ENCODE measurements around the gene ZDHHC18.
A peak's percentile ranks its signal among the peaks of the same experiment; 100 is the strongest.
"Not testable (repeated sequence)": the region's sequence is repeated elsewhere in the genome, so short reads cannot be mapped to it uniquely, and the experiment has no call there.

Gene ZDHHC18

DNA sequence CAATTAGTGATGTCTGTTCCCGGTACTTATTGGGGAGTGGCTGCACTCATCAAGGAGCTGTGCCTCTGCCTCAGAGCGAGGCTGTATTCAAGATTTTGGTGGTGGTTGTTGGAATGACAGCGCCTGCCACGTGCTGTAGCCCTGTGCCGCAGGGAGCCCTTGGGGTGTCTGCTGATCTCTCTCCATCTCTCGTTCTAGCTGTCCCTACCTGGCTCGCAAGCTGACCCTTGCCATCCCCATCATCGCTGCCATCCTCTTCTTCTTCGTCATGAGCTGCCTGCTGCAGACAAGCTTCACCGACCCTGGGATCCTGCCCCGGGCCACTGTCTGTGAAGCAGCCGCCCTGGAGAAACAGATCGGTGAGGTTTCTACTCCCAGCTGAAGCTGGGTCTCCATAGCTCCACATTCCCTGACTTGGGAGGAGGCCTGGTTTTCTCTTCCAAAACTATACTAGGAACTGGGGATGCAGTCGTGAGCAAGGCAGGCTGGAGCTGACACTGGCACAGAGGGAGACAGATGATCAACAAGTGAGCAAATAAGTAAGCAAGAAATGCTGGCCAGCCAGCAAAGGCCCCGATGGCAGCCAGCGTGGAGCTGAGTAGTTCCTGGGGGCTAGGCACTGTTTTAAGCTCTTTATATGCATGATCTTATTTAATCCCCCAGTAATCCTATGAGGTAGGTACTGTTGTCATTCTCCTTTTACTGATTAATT lies 5.9 kb downstream of the ZDHHC18 start:
- DNase-seq (ENCODE audit: low spot score): no peak

DNA sequence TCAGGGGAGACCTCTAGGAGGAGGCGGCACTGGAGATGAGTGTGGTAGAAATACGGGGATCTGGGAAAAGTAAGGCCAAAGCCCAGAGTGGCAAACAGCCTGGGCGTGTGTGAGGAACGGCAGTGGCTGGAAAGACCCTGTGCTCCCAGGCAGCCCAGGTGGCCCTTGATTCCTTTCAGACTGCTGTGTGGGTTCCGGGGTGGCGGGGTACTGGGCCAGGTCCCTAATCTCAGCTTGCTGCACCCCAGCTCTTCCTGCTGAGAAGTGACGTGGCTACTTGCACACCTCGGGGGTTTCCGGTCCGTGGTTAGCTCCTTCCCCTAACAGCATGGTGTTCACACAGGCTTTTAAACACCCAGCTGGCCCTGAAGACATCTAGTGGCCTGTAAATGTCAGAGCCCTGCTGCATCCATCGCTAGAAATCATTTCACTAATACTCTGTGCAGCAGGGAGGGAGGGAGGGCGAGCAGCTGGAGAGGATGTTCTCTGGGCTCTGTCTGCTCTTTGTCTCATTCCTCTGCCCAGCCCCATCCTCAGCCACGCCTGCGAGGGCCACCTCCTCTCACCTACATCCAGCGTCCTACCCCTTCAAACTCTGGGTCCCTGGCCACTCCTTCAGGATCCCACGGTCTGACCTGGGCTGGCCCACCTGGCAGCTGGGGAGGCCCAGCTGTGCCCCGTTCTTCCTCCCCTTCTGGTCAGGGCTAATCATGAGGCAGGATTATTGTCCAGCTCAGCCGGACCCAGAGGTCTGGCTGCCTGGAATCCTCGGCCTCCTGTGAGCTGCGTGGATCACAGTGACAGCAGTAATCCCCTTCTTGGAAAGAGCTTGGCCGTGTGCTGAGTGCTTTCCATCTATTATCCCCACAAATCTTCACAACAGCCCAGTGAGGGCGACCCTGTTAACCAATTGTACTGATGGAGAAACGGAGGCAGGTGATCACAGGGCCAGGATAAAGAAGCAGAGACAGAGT lies 7.2 kb downstream of the ZDHHC18 start:
- peak; percentile 90 for DNase-seq (ENCODE audit: low spot score)

DNA sequence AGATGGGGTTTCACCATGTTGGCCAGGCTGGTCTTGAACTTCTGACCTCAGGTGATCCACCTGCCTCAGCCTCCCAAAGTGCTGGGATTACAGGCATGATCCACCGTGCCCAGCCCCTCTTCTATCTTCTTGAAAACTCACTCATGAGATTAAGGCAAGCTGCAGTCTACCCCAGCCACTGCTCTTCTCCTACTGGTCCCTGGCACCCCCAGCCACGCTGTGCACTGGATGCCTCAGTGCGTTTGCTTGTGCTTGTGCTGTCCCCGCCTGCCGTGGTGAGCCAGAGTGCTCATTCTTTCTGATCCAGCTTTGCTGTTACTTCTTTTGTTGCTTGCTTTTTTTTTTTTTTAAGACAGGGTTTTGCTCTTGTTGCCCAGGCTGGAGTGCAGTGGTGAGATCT lies 11.2 kb downstream of the ZDHHC18 start:
- DNase-seq (ENCODE audit: low spot score): not testable (repeated sequence)

DNA sequence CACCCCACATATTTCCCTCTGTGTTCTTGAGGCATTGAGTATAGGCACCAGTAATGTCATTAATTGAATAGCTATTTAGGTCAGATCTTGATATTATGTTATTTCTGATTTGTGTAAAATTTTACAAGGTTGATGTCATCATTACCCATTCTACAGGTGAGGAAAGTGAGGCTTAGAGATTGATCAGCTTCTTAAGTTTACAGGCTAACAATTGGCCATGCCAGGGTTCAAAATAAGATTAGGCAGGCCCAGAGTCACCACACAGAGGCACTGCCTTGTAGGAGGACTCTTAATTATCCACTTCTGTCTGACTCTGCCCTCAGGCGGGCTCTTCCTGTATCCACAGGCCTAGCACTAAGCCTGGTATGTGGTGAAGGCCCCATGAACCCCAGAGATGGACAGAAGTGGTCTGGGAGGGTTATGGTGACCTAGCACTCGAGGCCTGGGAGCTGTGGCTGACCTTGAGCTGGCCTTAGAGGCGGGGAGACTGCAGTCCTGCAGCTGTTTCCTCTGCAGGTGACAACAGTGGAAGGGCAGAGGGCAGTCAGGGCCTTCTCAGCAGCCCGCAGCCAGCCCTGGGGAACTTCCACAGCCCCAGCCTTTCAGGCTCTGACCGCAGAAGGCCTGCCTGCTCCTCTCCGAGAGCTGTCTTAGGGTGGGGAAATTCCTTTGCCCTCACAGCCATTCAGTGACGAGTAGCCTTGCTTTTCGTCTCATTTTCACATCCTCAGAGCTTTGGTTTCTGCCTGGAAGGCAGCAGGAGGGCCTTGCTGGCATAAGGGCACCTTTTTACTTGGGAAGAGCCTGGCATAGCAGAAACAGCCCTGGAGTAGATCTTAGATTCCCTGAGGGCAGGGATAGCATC lies 12.2 kb downstream of the ZDHHC18 start:
- DNase-seq (ENCODE audit: low spot score): no peak

DNA sequence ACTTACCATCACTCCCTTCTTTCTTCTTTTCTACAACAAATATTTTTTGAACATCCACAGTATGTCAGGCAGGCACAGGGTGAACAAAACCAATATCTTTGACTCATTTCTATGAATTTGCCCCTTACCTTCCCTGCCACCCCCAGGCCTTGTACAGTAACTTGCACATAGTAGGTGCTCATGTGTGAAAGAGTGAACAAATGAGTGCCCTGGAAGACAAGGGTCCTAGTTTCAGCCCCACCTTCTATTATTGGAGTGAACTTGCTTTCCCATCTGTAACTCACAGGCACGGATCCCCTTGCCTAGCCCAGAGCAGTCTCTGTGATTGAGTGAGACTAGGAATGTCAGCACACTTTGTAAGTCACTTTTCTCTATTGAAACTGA lies 12.8 kb downstream of the ZDHHC18 start:
- DNase-seq (ENCODE audit: low spot score): no peak

DNA sequence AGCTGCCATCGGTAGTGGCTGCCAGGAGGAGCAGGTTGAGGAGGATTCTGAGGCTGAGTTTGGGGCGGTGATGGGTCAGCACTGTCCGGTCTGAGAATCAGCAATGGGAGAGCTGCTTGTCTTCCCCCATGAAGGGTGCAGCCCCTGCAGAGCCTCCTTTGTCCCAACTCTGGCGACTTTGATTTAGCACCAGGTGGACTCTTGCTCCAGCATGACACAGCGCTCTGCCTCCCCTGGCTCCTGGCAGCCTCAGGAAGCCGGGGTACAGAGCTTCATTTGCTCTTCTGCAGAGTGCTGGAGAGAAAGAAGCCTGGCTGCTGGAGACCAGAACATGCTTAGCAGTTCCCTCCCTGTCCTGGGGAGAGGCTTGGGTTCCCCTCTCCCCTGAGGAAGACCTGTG lies 13.3 kb downstream of the ZDHHC18 start:
- DNase-seq (ENCODE audit: low spot score): no peak

DNA sequence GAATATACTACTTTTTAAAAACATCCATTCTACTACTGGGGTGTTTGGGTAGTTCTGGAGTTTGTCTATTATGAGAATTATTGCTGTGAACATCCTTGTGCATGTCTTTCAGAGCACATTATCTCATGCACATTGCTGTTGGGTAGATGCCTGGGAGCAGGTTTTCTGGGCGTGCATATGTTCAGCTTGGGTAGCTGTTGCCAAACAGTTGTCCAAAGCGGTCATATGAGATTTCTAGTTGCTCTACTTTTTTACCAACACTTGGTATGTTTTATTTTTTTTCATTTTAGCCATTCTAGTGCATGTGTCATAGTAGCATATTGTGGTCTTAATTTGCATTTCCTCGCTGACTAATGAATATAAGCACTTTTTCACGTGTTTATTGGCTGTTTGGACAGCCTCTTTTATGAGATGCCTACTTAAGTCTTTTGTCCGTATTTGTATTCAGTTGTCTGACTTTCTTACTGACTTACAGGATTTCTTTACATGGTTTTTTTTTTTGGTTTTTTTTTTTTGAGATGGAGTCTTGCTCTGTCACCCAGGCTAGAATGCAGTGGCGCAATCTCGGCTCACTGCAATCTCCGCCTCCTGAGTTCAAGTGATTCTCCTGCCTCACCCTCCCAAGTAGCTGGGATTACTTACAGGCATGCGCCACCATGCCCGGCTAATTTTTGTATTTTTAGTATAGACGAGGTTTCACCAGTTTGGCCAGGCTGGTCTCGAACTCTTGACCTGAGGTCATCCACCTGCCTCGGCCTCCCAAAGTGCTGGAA lies 18.1 kb downstream of the ZDHHC18 start:
- no peak for DNase-seq (ENCODE audit: low spot score)

DNA sequence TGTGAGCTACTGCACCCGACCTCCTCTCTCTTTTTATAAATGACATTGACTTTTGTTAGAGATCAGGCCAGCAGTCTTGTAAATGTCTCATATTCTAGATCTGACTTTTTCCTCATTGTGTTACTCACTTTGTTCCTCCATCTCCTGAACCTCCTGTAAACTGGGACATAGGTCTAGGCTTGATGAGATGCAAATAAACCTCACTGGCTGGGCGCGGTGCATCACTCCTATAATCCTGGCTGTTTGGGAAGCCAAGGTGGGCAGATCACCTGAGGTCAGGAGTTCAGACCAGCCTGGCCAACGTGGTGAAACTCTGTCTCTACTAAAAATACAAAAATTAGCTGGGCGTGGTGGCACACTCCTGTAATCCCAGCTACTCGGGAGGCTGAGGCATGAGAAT lies 21.3 kb downstream of the ZDHHC18 start:
- DNase-seq (ENCODE audit: low spot score): not testable (repeated sequence)

DNA sequence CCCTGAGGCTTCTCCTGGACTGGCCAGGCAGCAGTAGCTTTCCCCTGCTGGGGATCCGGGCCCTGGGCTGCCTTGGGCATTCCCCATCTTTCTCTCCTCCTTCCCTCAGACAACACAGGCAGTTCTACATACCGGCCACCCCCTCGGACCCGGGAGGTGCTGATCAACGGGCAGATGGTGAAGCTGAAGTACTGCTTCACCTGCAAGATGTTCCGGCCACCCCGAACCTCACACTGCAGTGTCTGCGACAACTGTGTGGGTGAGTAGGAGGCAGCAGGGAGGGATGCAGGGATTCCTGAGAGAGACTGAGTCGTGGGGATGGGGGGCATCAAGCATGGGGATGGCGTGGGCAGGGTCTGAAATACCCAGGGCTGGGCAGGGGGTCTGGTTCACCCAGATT lies 22.0 kb downstream of the ZDHHC18 start:
- no peak for DNase-seq (ENCODE audit: low spot score)

DNA sequence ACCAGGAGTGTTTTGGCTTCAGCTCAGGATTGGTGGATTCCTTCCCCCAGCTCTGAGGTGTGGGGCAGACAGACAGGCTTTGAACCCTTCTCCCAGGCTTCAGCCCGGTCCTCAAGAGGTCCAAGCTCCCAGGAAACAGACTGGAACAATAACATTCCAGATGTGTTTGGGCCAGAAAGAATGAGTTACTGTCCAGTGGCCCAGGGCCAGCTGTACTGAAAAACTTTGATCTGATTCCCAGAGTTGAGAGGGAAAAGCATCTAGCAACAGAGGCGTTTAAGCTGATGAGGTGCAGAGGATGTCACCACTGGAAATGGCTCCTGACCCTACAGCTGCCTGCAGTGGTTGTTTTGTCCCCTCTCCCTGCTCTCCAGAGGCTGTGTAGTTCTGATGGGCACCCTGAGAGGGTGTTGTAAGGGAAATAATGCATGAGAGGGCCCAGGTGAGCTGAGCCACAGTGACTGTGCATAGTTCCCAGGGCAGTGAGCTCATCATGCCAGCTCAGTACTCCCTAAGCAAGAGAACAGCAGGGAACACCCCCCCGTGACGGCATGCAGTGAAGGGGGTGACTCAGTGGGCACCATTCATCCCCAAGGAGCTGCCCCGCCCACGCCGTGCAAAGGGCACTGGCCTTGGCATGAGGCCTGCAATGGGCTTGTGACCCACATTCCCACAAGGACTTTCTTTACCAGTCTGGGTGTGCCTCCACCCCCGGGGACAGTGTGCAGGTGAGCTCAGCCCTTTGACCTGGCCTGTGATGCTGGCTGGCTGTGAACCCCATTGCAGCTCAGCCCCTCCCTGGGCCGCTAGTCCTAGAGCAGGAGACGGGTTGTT lies 22.7 kb downstream of the ZDHHC18 start:
- DNase-seq (ENCODE audit: low spot score): no peak

DNA sequence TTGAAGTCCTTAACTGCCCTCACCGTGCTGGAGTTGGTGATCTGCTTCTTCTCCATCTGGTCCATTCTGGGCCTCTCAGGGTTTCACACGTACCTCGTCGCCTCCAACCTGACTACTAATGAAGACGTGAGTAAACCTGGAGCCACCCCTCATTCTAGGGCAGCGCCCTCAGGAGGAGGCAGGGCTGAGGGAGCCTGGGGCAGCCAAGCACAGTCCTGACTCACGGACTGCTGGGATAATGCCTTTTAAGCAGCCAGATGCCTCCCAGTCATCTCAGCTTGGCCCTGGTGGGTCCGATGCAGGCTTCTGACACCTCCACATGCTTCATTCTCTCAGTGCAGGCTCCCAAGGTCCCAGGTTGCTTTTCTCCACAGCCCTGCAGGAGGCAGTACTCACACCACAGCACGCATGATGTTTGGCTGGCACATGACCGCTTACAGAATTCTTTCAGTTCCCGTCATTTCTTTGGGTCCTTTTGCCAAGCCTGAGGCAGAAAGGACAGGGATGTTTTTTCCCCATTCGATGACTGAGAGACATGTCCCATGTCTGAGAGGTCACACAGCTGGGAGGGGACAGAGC lies 24.7 kb downstream of the ZDHHC18 start:
- no peak for DNase-seq (ENCODE audit: low spot score)

DNA sequence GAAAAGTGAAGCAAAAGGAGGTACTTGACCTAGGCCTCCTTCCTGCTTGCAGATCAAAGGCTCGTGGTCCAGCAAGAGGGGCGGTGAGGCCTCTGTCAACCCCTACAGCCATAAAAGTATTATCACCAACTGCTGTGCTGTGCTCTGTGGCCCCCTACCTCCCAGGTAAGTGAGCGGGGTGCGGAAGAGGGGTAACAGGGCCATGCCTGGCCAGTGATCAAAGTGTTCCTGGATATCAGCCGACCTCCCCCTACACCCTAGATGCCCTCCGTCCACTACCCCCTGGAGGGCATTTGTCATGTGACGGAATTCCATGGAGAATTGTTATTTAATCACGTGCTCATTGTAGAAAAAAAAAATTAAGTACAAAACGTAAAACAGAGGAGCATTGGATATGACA lies 26.2 kb downstream of the ZDHHC18 start:
- no peak for DNase-seq (ENCODE audit: low spot score)

DNA sequence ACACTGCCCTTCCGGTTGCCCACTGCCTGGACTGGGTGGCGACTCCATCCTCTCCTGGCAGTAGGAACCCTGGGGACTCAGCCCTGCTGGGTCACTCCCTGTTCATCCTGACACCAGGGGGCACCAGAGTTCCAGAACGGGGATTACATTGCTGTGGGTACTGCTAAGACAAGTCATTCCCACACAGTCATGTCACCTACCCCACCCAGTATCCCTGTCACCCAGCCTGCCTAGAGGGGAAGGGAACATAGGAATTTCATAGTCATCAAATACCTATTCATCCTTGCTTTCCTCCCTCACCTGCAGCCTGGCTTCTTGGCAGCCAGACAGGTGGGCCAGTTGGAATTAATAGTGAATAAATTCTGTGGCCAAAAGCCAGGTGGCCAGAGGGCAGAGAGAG lies 26.7 kb downstream of the ZDHHC18 start:
- DNase-seq (ENCODE audit: low spot score): peak; percentile 85

DNA sequence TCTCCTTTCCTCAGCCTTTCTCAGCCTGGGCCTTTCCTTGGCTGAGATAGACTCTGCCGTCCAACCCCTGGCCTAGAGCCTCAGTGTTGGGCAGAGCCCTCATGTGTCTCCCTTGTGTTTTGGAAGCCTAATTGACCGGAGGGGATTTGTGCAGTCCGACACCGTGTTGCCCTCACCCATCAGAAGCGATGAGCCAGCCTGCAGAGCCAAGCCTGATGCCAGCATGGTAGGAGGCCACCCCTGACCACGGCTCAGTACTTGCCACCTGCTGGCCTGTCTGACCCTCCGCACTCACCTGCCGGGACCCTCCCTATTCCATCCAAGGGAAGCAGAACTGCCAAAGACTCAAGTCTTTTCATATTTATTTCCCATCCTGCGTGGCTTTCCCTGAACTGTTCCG lies 27.1 kb downstream of the ZDHHC18 start:
- DNase-seq (ENCODE audit: low spot score): no peak

DNA sequence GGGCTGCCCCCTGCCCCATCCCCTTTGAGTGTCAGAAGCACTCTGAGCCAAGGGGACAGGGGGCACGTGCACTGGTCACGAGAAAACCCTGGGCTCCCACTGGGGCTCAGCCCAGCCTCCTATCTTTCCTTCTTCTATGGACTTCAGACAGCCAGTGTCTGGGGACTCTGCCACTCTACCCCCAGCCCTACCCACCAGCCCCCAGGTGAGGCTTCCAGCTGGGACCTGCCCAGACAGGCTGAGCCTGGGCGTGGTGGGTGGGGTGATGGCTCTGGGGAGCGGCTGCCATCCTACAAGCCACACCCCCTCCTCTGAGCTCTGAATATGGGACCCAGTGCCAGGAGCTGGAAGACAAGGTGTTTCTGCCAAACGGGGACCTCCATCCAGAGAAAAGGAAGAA lies 28.4 kb downstream of the ZDHHC18 start:
- DNase-seq (ENCODE audit: low spot score): no peak

DNA sequence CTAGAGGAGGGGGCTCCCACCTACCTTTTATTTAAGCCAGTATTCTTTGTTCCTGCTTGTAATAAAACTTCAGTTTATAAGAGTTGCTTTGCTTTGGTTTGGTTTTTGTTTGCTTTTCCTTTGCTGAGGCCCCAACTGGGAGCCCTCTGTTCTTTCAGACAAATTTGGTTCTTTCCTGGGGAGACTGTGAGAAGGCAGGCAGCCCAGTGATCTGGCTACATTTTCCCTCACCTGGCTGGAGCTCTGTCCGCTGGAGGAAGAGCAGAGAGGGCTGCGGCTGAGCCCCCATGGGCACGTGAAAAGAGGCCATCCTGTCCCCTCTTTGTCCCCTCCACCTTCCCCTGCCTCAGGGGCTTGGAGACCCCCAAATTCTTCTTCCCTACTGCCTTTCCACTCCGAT lies 29.1 kb downstream of the ZDHHC18 start:
- no peak for DNase-seq (ENCODE audit: low spot score)

DNA sequence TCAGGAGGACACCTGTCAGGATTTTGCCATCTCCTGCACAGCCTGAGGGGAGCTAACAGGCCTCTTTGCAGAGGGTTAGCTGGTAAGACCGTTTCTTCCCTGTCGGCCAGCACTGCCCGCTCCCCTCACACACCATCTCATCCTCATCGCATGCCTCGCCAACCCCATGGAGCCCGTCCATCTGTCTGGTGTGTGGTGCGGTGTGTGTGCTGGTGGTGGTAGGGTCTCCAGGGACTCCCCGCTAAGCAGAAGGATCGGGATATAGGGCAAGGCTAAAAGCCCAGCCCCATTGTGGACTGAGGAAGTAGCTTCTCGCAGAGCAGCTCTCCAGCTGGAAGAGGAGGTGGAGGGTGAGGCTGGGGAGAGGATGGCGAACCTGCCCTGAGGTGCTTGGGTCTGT lies 29.7 kb downstream of the ZDHHC18 start:
- no peak for DNase-seq (ENCODE audit: low spot score)

DNA sequence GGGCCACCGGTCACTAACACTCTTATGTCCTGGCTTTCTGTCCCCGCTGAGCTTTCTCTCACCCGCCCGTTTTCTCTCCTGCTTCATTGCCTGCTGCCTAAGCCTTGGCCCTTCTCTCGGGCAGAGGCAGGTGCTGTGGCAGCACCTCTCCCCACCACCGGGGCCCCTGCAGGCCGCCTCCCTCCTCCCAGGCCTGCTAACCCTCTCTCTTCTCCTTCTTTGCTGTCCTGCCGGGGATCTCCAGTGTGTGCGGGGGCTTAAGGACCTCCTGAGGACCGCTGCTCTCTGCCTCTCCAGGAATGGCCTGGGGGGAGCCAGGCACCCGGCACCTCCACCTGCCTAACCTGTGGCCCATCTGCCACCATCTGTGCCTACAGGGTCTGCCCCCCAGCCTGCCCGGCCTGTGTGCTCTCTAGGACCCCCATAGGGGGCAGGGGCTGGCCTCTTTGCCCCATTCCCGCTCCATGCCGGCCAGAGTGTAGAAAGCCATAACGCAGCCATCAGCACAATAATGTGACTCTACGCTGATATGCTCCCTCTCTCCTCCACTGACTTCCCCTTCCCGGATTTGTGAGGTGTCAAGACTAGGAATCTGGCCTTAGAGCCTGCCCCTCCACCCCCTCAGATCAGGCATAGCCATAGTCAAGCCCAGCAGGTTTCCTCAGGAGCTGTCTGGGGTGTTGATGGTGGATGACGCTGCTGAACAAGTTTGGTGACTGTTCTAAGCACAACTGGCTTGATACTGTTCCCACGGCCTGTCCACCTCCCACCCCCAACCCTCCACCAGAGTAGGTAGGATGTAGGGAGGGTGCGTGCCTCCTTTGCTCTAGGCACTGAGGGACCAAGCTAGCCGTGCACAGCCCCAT lies 30.3 kb downstream of the ZDHHC18 start:
- no peak for DNase-seq (ENCODE audit: low spot score)

DNA sequence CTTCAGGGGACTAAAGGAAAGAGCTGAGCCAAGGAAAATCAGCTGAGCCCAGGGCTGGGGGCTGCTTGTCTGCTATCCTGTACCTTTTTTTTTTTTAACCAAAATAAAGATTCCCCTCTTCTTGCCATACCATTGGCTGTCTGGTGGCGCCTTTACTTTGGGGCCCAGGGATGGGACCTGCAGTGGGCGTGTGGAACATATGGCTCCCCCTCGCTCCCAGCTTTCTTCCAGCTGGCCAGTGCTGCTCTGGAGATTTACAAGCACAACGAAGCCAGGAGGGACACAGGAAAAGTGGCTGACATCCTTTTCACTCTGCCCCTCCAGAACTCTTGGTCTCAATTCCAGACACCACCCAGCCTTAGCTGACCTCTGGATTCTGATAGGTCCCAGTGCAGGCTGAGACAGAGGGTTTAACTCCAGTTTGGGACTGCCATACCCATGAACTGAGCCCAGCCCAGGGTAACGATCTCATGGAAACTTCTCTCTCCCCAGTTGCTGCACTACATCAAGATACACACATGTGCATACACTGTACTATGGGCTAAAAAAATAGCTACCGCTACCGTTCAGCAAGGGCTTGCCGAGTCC lies 31.1 kb downstream of the ZDHHC18 start:
- DNase-seq (ENCODE audit: low spot score): no peak

All from germinal center (tissue), 1 donor.